GM18519 (cell line): ENCODE measurements around the gene VPS52.
A peak's percentile ranks its signal among the peaks of the same experiment; 100 is the strongest.

Experiments used
- ATAC-seq: cut with Tn5 transposase; IDR thresholded peaks from one replicate; pipeline ENCODE4 v1.9.1; 2021; ENCODE audit warnings: mild to moderate bottlenecking, moderate library complexity; ENCODE audit not compliant: unreplicated experiment, low FRiP score

The VPS52 gene

DNA sequence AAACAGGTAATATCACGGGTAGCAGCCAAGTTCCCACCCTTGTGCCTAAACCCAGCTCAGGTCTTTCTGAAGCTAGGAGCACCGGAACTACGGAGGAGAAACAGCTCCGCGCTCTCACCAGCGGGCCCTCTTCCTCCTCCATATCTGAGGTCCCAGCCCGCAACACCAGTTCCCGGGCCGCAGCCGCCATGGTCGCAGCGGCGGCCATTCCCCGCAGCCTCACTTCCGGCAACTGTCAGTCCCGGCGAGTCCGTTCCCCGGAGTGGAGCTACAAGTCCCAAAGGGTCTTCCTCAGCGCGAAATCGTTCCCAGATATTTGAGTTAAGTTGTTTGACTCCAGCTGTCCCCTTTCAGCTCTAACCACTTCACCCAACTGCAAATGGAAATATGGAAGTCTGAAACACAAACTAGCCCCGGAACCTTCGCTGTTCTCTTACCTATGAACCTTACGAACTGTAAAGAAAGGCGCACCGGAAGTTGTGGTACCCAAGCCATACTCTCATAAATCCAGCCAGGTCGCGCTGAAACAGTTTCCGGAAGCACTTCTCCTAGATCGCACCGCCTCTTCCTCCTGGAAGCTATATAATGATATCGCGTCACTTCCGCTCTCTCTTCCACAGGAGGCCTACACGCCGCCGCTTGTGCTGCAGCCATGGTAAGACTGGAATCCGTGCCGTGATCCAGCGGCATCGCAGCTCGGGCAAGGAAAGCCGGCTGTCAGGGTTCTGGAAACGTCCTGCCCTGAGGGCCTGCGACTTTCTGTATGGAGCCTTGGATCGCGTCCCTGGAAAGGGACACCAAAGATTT is at the start of gene VPS52, which contains the start of gene RPS18:
Gene VPS52 (minus strand): TSS at position 409 of the 807 bp plus-strand sequence. CDS start 201 bp downstream, at position 208.
Gene RPS18 (plus strand): TSS at position 608 of the 807 bp plus-strand sequence. CDS start 45 bp downstream, at position 653.
- ATAC-seq = peak; percentile 48

DNA sequence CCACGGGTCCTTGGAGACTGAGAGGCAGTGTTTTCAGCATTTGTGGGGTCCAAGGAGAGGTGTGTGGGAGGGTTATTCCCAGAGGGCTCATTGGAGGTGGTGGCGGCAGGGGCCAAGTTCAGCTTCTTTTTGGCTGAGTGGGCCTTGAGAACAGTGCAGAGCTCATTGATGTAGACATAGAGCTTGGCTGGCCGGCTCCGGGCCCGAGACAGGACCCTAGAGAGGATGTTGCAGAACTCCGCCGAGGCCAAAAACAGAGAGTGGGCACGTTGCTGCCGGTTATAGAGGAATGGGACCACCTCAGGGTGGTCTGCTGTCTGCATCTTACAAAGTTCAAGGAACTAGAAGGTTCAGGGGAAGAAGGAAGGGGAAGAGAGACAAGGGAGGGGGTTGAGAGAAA is 49.6 kb upstream of the VPS52 start:
- no peak for ATAC-seq

GRCh38 chr6:33320315-33321181 is 48.9 kb upstream of the VPS52 start:
- ATAC-seq = no peak

GRCh38 chr6:33319939-33320314 is 48.3 kb upstream of the VPS52 start:
- ATAC-seq = no peak

DNA sequence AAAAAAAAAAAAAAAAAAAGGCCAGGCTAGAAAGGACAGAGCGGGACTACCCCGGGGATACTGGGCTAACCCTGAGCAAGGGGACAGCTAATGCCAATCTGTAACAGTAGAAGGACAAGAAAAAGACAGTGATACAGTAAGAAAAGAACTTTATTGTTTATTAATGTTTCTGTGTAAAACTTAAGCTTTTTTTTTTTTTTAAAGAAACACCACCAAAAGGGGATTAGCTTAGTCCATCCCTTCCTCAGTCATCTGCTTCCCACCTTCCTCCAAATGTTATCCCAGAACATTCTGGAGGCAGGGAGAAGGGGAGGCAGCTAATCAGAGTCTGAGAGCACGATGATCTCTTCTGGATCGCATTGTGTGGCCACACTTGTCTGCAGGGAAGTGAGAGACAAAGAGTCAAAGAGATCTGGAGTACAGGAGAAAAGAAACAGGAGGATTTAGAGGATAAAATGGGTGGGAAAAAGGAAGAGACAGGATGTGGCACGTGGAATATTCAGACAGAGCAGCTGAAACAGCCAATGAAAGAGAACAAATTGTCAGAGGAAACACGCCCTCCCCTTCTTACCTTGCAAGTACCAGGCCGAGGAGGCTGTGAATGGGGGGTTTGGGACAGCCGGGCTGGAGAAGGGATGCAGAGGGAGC is 46.9 kb upstream of the VPS52 start:
- ATAC-seq = no peak

DNA sequence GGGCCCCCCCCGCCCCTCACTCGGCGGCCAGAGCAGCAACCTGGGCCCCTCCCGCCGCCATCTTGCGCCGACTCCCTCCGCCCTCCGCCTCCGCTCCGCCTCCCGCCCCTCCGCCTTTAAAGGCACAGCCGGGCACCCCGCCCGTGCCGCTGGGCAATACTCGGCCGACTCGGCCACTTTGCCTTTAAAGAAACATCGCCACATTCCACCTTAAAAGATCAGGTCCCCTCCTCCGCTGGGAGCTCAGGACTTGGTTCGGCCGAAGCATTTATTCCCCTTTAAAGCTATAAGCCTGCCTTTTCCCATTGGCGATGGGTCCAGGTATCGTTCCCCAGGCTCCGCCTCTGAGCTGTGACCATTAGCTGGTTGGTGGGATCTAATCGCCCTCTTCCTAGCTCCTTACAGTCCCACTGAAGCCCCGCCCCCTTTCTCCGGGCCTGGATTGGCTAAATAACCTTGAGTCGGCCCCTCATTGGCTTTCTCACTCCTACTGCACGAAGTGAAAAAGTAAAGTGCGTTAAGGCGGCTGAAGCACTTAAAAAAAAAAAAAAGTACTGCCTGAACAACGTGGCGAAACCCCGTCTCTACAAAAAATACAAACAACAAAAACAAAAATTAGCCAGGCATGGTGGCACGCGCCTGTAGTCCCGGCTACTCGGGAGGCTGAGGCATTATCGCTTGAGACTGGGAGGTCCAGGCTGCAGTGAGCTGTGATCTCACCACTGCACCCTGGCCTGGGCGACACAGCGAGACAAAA is 46.2 kb upstream of the VPS52 start, which contains the start of gene ZBTB22:
Gene ZBTB22 (minus strand): TSS at position 76 of the 757 bp plus-strand sequence. CDS start 828 bp downstream, outside the sequence.
- ATAC-seq = no peak

DNA sequence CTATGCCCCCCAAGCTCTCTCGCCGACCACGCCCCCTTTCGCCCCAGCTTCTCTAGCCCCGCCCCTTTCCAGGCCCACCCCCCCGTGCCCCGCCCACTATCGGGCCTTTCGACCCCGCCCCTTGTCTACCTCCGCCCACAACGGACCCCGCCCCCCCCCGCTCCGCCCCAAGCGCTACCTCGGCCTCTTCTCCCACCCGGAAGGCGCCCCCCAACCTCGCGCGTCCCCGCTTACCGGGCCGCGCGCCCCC is 45.7 kb upstream of the VPS52 start:
- ATAC-seq = no peak

DNA sequence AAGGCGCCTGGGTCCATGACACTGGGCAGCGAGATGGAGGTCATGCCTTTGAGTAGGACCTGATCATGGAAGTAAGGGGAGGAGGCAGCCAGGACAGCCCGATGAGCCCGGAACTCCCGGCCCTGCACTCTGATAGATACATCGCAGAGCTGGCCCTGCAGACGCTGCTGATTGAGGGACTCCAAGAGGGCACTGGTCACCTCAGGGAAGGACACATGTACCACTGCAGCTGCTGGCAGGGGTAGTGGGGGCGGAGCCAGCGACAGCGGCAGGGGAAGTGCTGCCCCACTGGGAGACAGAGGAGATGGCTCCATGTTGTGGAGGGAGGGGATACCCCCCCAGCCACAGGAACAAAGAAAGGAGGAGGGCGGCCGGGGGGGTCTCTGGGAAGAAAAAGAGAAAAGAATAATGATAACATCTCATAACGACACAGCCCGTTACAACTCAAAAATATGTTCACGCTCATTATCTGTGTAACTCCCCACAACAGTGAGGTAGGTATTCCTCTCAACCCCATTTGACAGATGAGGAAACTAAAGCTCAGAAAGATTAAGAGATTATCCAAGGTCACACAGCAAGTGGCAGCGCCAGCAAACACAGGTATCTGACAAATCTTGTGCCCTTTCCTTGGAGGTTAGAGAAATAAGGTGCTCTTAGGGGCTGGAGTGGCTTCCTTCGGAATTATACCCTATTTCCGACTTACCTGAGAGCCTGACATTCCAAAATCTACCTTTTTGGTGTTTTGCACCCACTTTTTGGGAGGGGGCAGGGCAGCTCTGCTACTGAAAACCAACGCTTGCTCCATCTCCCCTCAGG is 45.1 kb upstream of the VPS52 start:
- ATAC-seq = no peak

DNA sequence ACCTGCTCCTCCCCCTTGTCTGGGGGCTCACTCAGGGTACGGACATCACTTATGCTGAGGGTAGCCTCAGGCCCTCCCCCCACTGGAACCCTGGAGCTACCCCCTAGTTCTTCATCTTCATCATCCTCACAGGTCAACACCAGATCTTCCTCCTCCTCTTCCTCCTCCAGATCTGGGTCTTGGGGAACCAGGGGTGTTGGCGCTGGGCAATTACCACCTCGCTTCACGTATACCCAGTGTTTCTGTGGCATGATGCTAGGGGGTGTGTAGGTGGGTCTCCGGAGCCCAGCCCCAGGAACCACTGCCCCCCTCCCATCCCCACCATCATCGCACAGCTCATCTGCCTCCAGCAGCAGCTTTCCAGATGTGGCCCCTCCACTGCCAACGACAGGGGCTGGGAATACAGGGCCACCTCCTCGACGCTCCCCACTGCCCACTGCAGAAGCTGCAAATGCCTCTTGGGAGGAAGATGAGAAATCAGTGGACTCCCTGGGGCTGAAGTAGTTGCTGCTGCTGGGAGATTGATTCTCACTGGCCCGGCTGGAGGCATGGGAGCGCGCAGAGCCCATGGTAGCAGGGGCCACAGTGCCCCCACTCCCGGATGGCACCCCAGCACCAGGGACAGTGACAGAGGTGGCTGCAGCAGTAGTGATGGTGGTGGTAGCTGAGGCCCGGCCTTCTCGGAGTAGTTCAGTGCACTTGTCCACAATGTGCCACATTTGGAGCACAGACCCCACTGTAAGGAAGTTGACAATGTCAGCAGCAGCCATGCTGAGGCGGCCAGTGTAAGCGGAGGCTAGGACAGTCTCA is 44.3 kb upstream of the VPS52 start:
- ATAC-seq = no peak

GRCh38 chr6:33314943-33315792 is 43.5 kb upstream of the VPS52 start:
- no peak for ATAC-seq

GRCh38 chr6:33314515-33314942 is 42.9 kb upstream of the VPS52 start:
- ATAC-seq = no peak

DNA sequence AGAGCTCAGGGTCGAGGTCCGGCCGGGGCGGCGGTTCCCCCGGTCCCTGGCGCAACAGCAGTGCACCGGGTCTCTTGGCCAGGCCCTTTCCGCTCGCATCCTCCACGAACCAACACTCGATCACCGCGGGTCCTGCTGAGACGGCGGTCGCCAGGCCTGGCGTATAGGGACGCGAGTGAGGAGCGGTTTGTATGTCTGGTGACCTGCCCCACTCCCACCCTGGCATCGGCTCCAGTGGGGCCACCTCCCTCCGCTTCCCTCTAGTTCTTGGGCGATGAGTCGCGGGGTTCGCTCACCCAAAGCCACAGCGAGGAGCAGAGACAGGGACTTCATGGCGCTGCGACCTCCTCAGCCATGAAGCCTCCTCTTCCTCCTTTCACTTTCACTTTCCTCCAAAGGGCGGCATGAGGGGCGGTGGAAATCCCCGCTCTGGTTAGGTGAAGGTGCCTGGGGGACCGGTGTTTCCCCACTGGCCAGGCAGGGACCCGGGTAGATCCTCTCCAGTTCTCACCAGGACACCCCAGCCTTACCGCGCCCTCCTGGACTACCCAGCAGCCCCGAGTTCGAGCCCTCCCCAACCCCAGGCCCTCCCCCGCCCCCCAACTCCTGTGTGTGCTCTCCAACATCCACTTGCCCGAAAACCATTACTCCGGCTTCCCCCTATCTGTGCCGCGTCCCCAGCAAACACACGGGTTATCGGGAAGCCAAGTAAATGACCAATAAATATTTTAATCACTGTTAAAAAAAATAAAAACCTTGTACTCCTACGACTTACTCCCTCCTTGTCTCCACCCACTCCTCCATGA is 42.2 kb upstream of the VPS52 start, which contains the start of gene TAPBP:
Gene TAPBP (minus strand): TSS at position 370 of the 806 bp plus-strand sequence. CDS start 37 bp downstream, at position 333.
- ATAC-seq = no peak

GRCh38 chr6:33313105-33313708 is 41.5 kb upstream of the VPS52 start:
- ATAC-seq = no peak

DNA sequence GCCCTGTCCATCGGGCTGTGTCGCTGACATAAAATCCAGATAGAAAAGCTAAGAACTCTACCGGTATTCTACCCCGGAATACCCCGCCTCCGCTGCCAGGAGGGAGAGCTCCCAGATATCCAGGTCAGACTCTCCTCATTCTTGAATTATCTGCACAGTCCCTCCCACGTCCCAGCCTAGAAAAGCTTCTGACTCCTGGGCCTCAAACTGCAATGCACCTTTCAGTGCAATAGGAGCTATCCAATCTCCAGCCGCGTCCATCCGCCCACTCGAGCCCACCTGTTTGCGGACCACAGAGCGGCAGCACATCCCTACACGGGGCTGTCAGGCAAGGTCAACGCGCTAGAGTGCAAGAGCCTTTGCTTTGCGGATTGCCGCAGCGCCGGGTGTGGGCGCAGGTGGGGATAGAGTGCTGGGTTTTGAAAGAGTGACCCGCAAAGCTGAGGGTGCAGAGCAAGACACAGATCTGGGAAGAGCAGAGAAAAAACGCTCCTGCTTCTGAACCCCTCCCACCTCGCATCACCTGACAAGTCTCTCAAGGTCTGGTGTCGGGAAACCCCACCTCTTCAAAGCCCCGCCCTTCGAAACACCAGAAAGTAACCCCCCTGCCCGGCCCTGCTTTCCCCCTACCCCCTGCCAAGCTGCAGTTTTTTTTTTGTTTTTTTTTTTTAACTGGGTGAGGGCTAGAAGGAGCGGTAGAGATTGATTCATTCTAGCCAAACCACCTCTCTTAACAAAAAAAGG is 40.9 kb upstream of the VPS52 start:
- ATAC-seq = no peak

DNA sequence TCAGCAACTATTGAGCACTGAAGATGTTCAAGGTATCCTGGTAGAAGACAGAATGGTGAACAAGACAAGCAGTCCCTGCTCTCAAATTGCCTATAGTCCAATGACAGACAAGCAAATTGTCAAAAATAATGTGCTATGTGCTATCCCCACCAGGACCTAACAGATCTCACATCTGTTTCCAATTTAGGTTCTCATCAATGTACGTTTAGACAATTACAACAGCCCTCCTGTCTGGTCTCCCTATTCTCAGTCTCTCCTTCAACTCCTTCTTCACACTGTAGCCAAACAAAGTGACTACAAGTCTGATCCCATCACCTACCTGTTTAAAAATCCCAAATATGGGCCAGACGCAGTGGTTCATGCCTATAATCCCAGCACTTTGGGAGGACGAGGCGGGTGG is 34.7 kb upstream of the VPS52 start:
- ATAC-seq = no peak

- no peak for ATAC-seq
Measured at GRCh38 chr6:33305052-33305451, 33.4 kb upstream of the VPS52 start.
